HG03175 (cell line): ENCODE data around the gene PBXIP1.
A peak's percentile ranks its signal among the peaks of the same experiment; 100 is the strongest.

Experiments
- ATAC-seq: cut with Tn5 transposase; IDR thresholded peaks from one replicate; pipeline ENCODE4 v1.9.1; 2021; ENCODE audit warnings: mild to moderate bottlenecking, moderate library complexity; ENCODE audit not compliant: unreplicated experiment

PBXIP1 gene

DNA sequence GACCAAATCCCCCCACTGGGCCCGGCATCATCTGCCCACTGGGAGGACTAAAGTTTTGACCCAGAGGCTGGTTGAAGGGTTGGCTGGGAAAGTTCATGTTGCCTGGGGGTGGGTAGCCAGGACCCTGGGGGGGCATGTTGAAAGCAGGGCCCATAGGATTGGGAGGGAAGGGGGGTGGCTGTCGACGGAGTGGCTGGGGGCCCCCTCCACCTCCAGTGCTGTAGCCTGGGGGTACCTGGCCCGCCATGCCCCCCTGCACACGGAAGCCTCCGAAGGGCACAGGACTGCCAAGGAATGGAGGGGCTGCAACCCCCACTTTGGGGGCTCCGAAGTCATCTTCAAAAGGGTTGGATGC is 3.5 kb upstream of the PBXIP1 start:
- ATAC-seq: no peak

DNA sequence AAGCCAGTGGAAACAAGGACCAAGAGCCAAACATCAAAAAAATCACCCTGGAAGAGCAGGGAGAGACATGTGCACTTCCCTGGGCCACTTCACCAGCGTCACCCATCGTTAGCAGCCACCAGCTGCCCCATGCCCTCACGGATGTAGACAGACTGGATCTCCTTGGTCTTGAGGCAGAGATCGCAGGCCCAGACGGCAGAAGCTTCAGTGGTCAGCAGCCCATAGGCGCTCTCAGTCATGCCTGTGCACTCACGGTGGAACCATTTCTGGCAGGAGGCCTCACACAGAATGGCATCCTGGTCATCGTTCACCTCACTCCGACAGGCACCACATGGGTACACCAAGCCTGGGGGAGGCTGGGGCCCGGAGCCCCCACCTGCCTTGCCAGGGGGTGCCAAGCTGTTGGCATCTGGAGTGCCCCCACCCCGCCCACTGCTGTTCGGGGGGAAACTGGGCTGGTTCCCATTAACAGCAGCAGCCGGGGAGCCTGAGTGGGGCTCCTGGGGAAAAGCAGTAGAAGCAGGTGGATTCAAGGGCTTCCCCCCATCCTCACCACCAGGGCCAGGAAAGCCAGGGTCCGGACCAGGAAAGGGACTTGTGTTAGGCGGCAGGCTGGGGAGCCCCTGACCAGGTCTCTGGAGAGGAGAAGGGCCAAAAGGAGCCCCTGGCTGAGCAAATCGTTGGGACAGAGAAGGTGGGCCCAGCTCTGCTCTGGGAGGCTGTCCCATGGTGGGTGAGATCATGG is 3.0 kb upstream of the PBXIP1 start:
- ATAC-seq: no peak

DNA sequence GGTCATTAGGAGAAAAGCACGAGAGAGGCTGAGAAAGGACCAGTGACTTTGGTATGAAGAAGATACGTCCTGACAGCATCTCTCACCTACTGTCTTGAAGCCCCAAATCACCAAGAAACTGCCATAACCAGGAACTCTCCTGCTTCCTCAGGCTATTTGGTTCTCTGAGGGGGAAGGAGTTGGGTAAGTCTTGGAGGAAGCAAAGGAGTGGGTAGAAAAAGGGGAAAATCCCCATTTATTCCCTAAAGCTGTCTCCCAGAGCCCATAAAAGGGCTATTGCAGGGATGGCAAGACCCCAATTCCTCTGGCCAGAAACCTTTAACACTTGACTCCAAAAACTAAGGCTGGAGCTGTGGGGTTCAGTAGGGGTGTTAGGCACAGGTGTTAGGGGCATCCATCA is 2.1 kb upstream of the PBXIP1 start:
- no peak for ATAC-seq

DNA sequence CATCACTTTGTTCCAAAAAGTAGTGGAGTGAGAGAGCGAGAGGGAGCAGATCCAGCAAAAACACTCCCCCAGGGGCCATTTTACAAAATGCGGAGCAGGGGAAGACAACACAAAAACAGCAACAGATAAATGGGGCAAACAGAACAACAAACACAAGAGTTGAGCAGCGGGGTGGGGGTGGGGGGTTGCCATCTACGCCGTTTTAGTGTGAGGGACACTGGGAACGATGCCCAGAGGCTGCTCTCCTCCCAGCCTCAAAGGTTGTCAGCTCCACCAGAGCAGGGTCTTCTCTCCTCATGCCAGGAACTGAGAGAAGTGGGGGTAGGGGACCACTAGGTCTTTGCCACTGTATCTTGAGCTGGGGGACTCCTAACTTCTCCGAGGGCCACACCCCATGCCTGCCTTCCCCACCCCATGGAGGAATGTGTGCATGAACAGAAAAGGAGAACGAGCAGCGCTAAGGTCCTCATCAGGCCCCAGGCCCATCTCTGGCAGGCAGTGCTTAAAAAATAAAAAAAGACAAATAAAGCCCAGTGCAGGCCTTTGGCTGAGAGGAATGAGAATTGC is 1.3 kb upstream of the PBXIP1 start:
- ATAC-seq: no peak

DNA sequence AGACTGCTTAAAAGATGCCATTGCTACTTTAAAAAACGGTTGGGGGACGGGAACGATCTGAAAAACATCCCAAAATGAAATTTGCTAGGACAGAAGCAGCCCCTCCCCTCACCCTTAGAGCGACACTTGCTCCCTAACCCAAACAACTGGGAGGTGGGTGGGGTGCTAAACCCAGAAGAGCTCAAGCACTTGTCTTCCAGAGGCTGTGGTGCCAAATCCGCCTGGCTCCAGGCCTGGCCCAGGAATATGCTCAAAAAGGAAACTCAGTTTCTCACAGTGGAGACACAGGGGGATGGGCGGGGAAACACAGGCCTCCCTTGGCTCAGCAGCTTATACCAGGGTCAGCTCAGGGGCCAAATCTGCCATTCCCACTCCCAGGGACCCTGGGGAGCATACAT is 644 bp upstream of the PBXIP1 start:
- no peak for ATAC-seq

DNA sequence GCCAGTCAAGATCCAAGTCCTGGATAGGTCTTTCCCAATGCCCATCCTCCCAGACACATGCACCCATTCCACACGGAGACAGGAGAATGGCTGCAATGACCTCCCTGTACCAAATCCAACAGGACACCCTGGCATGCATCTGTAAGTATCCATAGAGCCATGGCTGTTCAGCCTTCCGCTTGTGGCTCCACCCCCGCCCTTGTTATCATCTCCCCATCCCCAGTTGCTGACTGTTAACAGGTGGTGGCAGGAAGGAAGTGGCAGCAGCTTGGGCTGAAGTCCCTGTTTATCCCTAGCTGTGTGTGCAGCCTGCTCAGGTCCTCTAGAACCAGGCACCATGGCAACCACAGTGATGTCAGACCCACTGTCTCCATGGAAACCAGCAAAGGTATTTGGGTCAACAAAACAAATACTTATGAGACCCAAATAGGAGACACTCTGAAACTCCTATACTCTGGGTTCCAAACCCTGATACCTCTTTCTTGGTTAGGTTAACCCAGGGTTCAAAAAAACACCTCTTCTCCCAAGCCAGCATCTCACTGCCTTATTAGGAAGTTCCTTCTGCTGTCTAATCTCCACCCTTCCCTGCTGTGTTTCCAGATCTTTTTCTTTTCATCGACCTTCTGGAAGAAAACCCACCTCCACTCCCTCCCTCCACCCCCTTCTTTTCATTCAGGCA is 721 bp downstream of the PBXIP1 start:
- peak; percentile 65 for ATAC-seq

DNA sequence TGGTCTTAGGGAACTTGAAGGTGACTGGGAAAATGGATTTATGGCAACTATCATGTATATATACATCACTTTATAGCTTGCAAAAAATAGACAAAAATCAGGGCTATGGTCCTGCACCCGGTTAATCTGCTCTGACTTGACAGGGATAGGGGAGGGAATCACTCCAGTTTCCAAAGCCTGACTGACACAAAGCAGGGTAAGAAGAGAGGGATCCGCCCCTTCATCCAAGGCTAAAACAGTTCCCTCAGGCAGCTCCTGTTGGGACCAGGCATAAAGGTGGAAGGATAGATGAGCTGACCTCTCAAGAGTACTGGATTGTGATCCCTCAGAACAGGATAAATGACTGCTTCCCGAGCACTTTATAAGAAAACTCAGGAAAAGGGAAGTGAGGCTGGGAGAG is 1.4 kb downstream of the PBXIP1 start:
- ATAC-seq: no peak

DNA sequence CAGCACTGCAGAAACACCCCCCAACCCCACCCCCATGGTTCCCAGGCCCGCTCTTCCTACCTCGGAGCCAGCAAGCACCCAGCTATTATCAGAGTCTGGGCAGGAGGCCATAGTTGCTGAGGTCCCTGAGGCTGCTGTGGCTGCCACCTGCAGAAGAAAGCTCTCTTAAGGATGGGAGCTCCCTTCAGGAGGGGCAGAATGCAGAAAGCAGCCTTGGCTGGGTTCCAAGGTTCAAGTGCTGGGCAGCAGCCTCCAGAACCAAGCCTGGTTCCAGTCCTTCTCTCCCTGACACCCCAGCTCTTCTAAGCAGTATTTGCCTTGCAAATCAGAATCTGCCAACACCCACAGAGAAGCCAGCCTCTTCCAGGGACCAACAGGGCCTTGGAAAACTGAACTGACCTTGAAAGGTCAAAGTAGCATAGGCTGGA is 2.3 kb downstream of the PBXIP1 start:
- ATAC-seq: no peak

DNA sequence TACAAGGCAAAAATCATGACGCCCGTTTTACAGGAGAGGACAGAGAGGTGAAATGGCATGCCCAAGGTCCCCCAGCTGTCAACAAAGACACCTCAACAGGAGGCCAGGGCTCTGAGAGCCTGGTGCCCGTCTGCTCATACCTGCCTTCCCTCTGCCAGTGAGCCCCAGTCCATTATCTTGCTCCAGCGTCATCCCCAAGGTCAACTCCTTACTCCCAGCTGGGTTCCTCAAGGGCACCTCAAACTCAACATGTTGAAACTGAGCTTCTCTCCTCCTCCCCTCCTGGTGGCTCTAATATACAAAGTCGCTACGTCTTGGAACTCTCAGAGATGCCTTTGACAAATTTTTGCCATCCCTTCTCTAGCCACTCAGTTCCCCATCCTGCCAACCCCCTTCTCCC is 3.2 kb downstream of the PBXIP1 start:
- no peak for ATAC-seq

DNA sequence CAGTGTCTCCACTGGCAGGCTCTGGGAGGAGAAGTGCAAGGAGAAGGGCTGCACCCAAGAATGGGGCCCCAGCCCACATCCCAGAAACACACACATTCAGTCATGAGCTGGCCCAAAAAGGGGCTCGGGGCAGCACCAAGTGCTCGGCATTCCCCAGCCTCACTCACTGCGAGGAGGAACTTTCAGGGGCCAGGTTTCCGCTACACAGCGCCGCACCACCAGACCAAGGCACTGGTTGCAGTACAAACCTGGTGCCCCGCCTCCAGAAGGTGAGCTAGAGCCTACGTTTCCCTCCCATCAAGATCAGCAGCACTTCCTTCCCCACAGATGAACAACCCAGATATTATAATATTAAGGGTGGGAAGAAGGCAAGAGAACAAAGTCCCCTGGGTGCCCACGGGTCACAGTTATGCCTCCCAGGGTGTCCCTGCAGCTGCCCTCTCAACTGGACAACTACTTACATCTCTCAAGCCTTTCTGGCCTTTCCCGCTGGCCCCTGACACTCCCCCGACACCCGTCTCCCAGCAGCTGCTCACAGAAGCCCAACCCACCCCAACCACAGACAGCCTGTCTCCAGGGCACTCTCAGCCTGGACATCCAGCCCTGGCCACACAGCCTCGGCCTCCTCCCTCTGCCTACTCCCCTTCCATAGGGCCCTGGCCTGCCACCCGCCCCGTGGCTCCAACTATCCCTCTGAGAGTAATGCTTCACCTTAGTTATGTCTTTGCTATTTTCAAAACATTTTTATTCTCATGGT is 3.8 kb downstream of the PBXIP1 start:
- ATAC-seq: no peak

DNA sequence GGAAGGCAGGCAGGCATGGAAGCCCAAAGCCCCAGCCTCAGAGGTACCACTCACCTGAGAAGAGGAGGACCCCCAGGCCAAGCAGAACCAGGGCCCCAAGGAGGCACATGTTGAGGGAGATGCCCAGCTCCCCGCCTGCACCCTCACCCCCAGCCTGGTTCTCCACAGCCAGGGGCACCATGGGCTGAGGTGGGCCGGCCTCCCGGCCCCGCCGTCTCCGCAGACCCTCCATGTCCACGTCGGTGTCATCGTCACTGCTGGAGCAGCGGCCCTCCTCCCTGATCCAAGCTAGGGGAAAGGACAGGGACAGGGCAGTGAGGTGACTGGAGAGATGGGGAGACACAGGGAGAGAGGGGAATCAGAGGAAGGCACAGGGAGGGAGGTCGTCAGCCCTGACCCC is 7.8 kb downstream of the PBXIP1 start:
- no peak for ATAC-seq

DNA sequence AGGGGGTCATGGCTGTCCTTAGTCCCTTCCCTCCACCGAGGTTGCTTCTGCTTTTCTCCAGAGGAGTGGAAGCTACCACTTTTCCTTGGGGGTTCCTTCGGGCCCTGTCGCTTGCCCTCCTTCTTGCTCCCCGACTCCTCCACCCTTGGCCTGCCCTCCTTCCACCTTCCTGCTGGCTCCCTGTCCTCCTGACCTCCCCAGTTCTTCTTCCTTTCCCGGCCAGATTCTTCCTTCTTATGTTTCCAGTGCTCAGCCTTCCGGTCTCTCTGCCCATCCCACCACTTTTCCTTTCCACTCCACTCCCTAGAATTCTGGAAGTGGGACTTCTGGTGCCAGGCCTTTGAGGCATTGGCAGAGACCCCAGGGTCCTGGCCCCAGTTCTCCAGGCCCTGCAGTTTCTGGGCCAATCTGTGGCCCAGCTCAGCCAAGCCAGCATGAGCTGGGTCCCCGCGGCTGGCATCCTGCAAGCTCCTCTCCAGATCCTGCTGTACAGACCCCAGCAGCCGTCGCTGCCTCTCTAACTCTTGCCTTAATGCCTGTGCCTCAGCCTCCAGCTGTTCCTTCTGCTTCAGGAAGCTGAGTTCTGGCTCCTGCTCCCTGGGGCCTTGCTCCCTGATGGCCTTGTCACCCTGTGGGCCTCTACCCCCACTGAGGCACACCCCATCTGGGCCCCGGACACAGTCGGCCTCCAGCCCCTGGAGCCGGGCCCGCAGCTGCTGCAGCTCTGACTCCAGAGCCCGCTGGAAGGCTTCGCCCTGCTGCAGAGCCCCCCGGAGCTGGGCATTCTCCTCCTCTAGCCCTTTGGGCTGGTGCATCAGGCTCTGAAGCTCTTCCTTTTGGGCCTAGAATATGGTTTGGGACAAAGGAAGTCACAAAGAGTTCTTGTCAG is 9.7 kb downstream of the PBXIP1 start:
- ATAC-seq: no peak

DNA sequence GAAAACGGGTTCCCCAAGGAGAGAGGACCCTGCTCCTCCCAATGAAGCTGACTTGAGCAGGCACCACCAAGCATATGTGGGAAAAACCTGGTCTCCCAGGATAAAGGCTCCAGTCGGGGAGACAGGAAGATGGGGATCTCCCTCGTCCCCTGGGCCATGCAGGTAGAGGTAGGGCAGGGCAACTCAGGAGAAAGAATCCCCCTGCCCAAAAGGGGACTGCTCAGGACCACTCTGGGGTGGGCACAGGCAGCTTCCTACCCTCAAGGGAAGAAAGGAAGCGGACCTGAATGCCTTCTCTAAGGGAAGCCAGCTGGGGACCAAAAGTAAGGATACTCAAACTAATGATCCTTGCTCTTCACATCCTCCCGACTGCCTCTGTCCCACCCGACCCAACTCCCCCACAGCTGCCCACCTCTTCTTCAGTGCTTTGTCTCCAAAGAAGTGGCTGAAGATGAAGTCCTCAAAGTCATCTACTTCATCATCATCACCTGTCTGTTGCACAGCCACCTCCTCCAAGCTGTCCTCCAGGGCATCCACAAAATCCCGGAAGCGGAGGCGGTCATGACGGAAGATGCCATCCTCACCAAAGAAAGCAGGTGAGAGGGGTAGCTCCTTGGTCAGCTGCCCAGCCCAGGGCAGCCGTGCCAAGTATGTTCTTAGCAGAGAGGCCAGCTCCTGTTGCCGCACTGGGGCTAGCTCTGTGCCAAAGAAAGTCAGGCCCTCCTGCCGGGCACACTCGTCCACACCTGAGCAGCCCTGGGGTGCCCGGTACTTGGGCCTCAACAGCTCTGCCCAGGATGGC is 10.5 kb downstream of the PBXIP1 start:
- ATAC-seq: no peak

DNA sequence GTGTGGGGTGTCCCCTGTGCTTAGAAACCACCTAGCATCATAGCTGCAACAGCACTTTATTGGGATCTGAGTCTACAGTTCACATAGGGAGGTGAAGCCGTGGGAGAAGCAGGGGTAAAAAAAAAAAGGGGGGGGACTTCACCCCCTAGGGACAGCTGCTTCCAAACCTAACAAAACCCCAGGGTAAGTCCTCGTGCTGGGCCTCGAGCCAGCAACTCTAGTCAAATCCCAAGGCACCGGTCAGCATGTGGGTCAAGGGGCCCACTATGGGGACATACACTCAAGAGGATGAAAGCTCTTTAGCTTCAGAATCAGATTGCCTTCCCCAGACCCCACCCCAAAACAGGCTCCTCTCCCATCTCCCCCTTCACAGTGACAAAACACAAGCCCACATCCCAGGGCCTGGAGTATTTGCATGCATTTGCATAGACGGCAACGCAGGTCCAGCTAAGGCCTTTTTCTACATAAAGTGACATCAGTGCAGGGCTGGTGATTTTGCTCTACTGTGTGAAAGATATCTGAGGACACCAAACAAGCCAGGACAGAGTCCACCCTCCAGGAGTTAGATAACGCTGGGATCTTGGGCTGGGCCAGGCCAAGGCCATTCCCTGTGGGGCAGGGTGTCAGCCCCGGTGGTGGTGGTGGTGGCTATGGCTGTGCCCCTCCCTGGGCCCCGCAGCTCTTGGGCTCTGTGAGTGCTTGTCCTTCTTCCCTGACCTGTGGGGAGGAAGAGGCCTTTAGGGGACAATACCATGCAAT is 11.3 kb downstream of the PBXIP1 start:
- ATAC-seq: no peak

DNA sequence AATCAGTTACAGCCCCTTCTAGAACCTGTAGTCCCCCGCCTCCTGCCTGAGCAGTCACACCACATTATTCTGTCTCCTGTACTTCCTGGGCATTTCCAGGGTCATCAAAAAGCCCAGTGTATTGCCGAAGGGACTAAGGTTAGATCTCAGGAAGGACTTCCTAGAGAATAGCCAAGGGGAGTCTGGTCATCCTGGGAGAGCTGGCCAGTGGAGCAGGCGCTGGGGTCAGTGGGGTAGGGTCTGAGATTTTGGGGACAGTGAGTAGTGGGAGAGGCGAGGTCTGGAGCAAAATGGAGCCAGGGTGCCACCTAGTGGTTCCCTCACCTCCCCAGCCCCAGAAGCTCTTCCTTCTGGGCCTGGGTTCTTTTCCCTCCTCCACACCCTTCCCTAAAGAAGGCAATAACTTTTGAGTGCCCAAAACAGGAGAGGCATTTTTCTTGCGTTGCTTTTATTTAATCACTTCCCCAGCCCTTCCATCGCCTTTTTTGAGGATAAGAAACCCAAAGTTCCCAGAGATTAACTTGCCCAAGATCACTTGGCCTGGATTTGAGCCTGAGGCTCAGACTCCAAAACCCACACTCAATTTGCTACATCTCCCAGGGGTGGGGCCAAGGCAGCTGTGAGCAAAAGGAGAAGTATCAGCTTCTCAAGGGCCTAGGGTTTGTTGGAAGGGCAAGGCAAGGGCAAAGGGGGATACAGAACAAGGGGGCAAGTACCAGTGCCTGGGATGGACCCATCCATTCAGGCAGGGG is 12.1 kb downstream of the PBXIP1 start:
- no peak for ATAC-seq

DNA sequence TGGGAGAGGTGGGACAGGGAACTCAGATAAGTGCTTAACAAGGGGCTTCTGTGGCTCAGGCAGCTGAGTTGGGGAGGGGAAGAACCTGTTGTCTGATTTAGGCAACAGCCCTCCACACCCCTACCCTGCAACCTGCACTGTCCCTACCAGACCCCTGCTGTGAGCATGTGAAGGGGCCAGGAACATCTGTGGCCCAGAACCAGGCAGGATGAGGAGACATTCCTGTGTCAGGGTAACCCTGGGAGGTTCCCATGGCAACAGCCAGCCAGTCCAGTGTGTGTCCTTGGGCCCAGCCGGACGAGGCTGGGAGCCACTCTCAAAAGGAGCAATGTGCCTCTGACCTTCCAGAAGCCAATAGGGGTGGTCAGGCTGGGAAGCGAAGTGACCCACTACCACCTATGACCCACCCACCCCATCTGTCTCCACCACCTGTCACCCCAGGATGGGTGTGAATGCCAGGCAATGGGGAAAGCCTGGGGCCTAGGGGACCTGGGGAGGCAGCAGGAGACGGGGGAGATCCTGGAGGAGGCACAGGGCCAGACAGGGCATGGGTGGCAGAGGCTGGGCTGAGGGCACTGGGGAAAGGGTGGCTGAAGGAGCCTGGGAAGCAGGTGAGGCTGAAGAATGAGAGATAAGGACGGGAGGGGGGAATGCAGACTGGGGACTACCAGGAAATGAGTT is 14.4 kb downstream of the PBXIP1 start:
- no peak for ATAC-seq

DNA sequence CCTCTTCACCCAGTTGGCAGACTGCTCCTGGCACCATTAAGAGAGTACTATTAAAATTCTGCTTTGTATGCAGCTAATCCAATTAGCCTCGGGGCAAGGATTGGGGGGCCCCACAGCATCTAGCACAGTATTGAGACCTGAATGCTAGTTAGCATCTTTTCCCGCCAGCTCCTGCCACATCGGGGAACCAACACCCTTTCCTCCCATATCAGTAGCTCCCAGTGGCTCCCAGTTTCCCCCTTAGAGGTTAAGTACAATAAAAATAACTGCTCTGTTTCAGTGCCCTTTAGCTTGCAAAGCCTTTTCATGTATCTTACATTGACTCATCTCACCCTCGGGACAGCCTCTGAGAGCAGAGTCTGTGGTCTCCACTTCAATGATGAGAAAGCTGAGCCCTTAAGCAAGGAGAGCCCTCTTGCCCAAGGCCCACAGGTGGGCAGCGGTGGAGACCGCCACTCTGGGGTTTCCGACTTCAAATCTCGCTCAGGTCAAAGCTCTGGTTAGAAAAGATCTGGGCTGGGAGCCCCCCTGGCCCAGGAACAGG is 15.2 kb downstream of the PBXIP1 start:
- no peak for ATAC-seq

DNA sequence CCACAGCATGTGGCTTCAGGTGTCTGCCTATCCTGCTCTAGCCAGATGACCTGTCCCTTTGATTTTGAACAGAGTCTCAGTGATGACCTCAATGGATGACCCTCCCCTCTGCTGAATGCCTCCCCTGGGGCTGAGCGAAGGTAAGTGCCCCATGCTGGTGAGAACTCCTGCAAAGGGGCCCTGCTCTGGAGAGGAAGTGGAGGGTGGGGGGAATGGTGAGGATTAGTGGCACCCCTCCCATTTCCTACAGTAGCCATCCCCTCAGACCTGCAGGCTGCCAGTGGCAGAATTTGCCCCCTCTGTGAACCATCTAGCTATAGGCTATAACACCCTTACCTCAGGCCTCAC is 15.7 kb downstream of the PBXIP1 start:
- no peak for ATAC-seq
